Renal pelvis (tissue), 3 donors: Measurements from ENCODE around the gene OR10D3. TPM values are rescaled to one million over a fixed set of nuclear protein-coding genes. Genes with fewer than 3 reads are reported as not detected.

ENCODE experiments used
- polyA plus RNA-seq, 3 donors: library from polyadenylated mRNA; unstranded; fragments of 120-200 nt; gene quantifications; one replicate each; pipeline ENCODE4 v1.2.1, GENCODE V29; 2013; ENCODE audit not compliant: insufficient read length in 3 of 3

OR10D3 gene
- polyA plus RNA-seq, 3 donors, result not detected

Other genes with a start within 250 kb of the OR10D3 start
- gene OR4D5, start 243.7 kb upstream of the OR10D3 start, polyA plus RNA-seq, result not detected
- not detected for gene OR6T1, start 239.5 kb upstream of the OR10D3 start, polyA plus RNA-seq
- gene OR10S1, start 205.6 kb upstream of the OR10D3 start, polyA plus RNA-seq, result not detected
- not detected for gene OR10G6, start 188.2 kb upstream of the OR10D3 start, polyA plus RNA-seq
- gene OR10G4, start 170.3 kb upstream of the OR10D3 start, polyA plus RNA-seq, result under 1 TPM in 1 of 3 donors, not detected in 2; 0.06 TPM
- not detected for gene OR10G9, start 160.3 kb upstream of the OR10D3 start, polyA plus RNA-seq
- gene OR10G8, start 156.5 kb upstream of the OR10D3 start, polyA plus RNA-seq, result not detected
- not detected for gene OR10G7, start 142.0 kb upstream of the OR10D3 start, polyA plus RNA-seq
- 10 to 100 TPM; 11.9 to 15.6 (median 12.6) TPM for gene VWA5A, start 67.9 kb upstream of the OR10D3 start, polyA plus RNA-seq
- gene OR8G1, start 57.8 kb downstream of the OR10D3 start, polyA plus RNA-seq, result not detected
- not detected for gene OR8G5, start 73.0 kb downstream of the OR10D3 start, polyA plus RNA-seq
- not detected for gene OR8D1, start 130.6 kb downstream of the OR10D3 start, polyA plus RNA-seq
- gene OR8D2, start 136.9 kb downstream of the OR10D3 start, polyA plus RNA-seq, result not detected
- gene OR8B2, start 201.2 kb downstream of the OR10D3 start, polyA plus RNA-seq, result not detected
- not detected for gene OR8B3, start 215.7 kb downstream of the OR10D3 start, polyA plus RNA-seq
- not detected for gene OR8B4, start 241.5 kb downstream of the OR10D3 start, polyA plus RNA-seq